HG03571 (cell line): ENCODE data around the gene ALK.

Source experiments
- ATAC-seq: cut with Tn5 transposase; IDR thresholded peaks from one replicate; pipeline ENCODE4 v1.9.1; 2021; ENCODE audit not compliant: unreplicated experiment

The ALK gene

GRCh38 chr2:29583548-29584156 lies 337.7 kb downstream of the ALK start:
- no peak for ATAC-seq

DNA sequence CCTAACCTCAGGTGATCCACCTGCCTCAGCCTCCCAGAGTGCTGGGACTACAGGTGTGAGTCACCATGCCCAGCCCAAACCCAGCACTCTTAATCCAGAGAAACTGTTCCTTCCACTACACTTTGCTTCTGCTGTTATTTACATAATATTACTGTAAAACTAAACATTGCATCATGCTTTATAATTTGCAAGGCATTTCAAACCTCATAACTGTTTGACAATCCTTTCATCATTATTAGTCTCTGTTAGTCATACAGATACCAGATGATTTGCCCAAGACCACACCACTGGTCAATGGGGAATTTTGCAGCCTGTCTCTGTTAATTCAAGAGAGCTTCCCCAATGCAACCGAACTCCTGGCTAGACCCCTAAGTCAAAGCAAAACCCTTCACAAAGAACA lies 338.3 kb downstream of the ALK start:
- no peak for ATAC-seq

GRCh38 chr2:29582062-29582461 lies 339.3 kb downstream of the ALK start:
- ATAC-seq, result no peak

- ATAC-seq, result no peak
Observed at GRCh38 chr2:29580223-29580622, 341.2 kb downstream of the ALK start.

DNA sequence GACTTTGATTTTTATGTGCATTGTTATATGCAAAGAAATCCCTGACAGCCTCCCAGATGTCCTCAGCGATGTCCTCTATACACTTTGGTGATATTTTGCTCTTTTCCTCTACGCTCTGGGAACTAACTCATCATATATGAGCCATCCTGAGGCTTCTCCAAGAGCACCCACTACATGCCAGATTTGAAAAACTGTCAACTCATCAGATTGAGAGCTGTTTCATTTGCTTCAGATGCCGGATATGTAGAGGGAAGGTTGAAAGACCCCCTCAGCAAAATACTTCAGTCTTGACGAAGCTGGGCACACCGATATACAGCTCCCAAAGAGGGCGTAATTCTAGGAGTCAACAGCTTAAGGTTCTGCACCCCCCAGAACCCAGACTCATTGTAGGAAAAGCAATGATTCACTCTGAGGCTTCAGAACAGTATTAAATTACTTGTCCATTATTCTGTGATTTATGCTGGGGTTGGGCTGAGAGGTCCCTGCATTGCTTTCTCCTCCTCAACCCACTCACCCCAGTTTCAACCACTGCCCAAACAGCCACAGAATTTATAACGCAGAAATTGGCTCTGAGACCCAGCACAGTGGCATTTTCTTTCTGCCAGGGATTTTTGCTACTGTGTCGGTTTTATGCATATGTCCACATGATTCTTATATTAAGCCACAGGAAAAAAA lies 341.8 kb downstream of the ALK start:
- ATAC-seq, result no peak

- ATAC-seq, result no peak
Observed at GRCh38 chr2:29578084-29578598, 343.2 kb downstream of the ALK start.

DNA sequence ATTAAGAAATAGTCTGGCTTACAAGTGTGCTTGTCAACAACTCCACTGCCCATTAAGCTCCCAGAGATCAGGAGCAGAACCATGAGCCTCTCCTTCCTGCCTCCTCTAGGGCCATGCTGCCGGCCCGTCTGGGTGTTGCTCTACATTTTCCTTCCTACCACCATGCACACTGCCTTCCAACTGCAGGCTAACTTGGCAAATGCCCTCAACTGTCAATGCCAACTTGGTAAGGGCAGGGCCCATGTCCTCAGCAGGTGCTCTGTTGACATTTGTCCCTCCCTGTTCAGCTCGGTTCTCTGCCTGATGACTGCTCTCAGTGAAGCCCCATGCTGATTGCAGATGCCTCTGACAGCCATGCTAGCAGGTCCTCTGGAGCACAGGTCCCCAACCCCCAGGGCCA lies 345.2 kb downstream of the ALK start:
- no peak for ATAC-seq

DNA sequence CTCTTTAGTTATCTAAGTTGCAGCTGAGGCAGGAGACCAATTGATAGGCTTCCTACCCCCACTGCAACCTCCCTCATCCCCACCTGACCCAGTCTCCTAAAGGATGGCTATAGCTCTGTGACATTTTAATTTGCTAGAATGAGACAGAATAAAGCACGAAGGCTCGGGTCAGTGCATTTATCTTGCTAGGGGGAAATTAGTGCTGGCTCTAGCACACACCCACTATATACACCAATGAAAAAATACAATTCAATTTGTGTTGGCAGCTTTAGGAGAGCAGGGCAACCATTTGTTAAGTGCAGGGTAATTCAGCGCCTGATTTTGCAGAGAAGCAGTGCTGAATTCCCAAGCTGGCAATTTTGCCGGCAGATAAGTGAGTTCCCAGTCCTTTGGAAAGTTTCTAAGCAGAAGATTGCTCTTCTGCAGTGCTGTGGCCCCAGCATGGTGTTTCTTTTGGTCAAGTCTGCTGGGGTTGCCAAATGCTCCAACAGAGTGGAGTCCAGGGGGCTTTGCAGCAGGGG lies 346.0 kb downstream of the ALK start:
- ATAC-seq, result no peak

DNA sequence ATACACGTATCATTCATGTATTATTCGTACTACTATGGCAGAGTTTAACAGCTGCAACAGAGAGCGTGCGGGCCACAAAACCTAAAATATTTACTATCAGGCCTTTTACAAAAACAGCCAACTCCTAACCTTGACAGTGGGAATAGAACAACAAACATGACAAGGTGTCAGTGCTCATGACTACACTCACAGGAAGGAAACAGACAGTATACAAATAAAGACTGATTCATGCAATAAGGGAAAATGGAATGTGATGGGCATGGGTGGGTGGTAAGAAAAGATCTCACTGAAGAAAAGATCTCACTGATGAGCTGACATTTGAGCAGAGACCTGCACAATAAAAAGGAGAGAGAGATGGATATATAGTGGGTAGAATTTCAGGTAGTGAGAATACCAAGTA lies 347.8 kb downstream of the ALK start:
- ATAC-seq, result no peak

DNA sequence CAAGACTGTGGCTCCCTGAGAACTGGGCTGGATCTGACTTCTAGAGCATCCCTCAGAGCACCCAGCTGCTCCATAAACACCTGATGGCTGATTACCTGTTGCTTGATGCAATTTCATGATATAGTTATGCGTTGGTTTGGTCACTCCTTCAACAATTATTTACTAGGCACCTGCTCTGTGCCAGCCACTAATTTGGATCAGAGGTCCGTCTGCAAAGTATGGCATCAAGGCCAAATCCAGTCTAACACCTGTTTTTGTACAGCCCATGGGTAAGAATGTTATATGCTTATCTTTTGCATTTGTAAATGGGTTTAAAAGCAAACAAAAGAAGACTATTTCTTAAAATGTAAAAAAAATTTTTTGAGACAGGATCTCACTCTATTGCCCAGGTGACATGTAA lies 348.2 kb downstream of the ALK start:
- ATAC-seq, result no peak

DNA sequence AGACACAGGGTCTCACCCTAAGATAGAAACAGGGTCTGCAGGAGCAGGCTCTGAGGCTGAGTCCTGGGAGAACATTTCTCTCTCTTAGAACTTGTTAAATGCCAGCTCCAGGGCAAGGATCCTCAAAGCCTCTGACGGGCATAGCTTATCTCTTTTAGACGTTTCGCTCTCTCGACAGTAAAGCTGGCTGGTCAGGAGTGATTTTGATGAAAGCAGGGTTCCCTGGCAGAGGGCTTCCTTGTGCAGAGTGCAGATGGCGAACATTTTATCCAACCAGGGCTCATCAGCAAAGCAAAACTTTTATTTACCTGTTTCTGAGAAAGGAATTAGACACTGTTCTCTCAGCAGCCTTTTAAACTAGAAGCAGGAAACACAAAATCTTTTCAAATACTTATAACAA lies 350.8 kb downstream of the ALK start:
- no peak for ATAC-seq

DNA sequence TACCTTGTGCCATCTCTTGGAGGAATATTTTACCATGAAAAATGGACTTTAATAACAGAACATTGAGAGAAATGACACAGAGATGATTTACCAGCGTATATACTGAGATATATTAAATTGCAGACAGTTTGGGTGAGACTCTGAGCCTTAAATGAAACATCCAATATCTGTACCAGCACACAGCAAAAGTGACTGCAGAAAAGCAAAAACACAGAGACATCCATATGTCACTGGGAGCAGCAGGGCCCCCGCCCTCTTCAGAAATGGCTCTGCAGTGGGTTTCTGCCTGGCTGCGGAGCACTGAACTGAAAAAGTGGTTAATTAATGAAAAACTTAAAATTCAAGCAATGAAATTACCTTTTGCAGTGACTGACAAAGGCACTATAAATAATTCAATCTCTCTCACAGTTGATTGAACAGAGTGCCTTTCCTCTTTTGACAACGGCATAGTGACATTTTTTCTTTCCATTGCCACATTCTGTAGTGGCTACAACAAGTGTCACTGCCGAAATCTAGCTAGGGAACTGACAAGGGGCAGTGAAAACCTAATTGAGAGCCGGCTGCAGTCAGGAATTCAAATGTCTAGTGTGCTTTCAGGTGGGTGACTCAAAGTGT lies 353.4 kb downstream of the ALK start:
- ATAC-seq, result no peak

GRCh38 chr2:29563697-29564096 lies 357.7 kb downstream of the ALK start:
- ATAC-seq, result no peak

GRCh38 chr2:29562896-29563295 lies 358.5 kb downstream of the ALK start:
- ATAC-seq, result no peak

DNA sequence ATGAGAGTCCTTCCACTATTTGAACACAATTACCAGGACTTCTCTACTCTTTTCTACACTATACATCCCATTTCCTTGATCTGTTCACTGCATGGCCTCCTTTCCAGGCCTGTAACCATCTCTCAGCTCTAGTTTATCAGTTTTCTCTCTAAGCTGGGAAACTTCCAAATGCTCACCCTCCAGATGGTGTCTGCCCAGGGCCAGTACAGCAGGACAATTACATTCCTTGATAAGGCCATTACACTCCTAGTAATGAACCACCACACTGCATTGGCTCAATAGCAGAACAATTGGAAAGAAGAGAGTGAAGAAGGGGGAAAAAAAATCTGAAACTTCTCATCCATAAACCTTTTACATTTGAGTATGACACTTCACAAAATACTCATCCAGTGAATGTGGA lies 359.1 kb downstream of the ALK start:
- ATAC-seq, result no peak

DNA sequence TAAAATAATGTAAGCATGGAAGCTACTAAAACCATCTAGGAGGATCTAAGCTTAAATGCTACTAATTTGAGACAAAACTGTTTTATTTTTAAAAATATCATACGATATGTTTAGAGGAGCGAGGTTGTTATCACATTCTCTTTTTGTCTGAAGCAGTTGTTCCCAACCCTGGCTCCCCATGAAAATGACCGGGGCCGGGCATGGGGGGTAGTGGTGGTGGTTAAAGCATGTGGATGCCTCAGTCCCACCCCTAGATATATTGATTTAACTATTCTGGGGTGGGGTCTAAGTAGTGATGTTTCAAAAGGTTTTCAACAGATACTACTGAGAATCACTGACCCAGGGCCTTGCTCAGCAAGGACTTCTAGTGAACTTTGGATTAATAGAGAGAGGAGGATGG lies 359.8 kb downstream of the ALK start:
- no peak for ATAC-seq

GRCh38 chr2:29561181-29561580 lies 360.2 kb downstream of the ALK start:
- no peak for ATAC-seq

- no peak for ATAC-seq
Observed at GRCh38 chr2:29560566-29560965, 360.8 kb downstream of the ALK start.

GRCh38 chr2:29560030-29560429 lies 361.4 kb downstream of the ALK start:
- no peak for ATAC-seq

- ATAC-seq, result no peak
Observed at GRCh38 chr2:29559578-29559977, 361.8 kb downstream of the ALK start.

DNA sequence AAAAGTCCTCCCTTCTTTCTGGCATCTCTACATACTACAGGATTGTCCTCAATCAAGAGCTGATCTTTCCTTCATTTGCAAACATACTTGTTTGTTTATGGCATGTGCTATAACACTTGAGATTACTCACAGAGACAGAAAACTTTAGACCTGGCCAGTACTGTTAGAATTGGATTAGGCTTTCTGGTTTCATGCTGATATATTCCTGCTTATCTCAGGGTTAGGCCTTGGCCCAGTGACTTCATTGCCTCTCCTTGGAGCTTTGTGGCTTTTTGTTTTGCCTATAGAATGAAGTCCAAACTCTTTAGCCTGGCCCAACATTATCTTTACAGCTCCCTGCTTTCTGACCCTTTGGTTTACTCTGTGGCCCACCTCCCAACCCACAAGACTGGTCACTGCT lies 363.3 kb downstream of the ALK start:
- ATAC-seq, result no peak

- ATAC-seq, result no peak
Observed at GRCh38 chr2:29557268-29557667, 364.1 kb downstream of the ALK start.
